Panc1 (cell line): Measurements from ENCODE around the gene UBALD2. TPM values are rescaled to one million over a fixed set of nuclear protein-coding genes. Genes with fewer than 3 reads are reported as not detected.

ENCODE experiments used
- ATAC-seq: fragments of 200-7000 bp; cut with Tn5 transposase; 2 replicates; pipeline ENCODE4 v1.9.1; 2020; ENCODE audit warnings: mild to moderate bottlenecking, moderate library complexity
- BruUV-seq: library from RNA; stranded (reverse); fragments of 400-500 nt; replicated peaks from 2 replicates; lab custom pipeline; 2021; lab: Mats Ljungman, UMichigan
- CTCF ChIA-PET: fragments of 300-600 bp; sonication (Branson Sonifier 250); formaldehyde crosslinking; loops from one replicate; lab custom pipeline; 2022; ENCODE audit warnings: antibody characterized with exemption; lab: Charles Lee
- POLR2A ChIA-PET: fragments of 300-600 bp; sonication (Branson Sonifier 250); formaldehyde crosslinking; loops from one replicate; lab custom pipeline; 2022; ENCODE audit warnings: antibody characterized with exemption; lab: Charles Lee
- DNase-seq: peaks from one replicate; pipeline ENCODE4 v3.0.0-alpha.2; 2010; ENCODE audit warnings: low read depth, low spot score
- H3K27ac ChIP-seq: 2 replicates; pipeline ENCODE4 v1.5.1; 2011; ENCODE audit warnings: mild to moderate bottlenecking, low read length, inconsistent platforms
- H3K27me3 ChIP-seq: fragments of 200-500 bp; sonication (Bioruptor generic); 2 replicates; pipeline ENCODE4 v1.6.0; 2014; ENCODE audit warnings: low read length, inconsistent platforms; ENCODE audit not compliant: control insufficient read depth, insufficient read depth
- H3K36me3 ChIP-seq: fragments of 200-500 bp; sonication (Bioruptor generic); 2 replicates; pipeline ENCODE4 v1.5.1; 2014; ENCODE audit warnings: inconsistent platforms, mild to moderate bottlenecking, low read length, moderate library complexity; ENCODE audit not compliant: control insufficient read depth, insufficient read depth
- H3K4me1 ChIP-seq: 2 replicates; pipeline ENCODE4 v1.5.1; 2011; ENCODE audit warnings: inconsistent platforms, mild to moderate bottlenecking, low read length, moderate library complexity; ENCODE audit not compliant: control insufficient read depth, insufficient read depth
- H3K4me3 ChIP-seq, 2 experiments: 2 replicates each; pipeline ENCODE4 v1.5.1; 2011 to 2012; ENCODE audit warnings: low read depth in 2 of 2, low read length in 2 of 2, mild to moderate bottlenecking in 2 of 2, inconsistent platforms in 1 of 2, moderate library complexity in 1 of 2
- H3K9me3 ChIP-seq: fragments of 200-500 bp; sonication (Bioruptor generic); 2 replicates; pipeline ENCODE4 v1.5.1; 2014; ENCODE audit warnings: low read depth, mild to moderate bottlenecking, inconsistent platforms, low read length, moderate library complexity; ENCODE audit not compliant: control insufficient read depth, insufficient read depth
- POLR2AphosphoS5 ChIP-seq: IDR thresholded peaks from 2 replicates; pipeline ENCODE4 v1.6.1; 2012; ENCODE audit warnings: mild to moderate bottlenecking, low read depth, low read length, moderate library complexity
- REST ChIP-seq, 2 experiments: IDR thresholded peaks; 2 replicates each; pipeline ENCODE4 v1.6.1; 2011 to 2012; ENCODE audit warnings: low read depth in 2 of 2, control low read depth in 1 of 2, low read length in 1 of 2, mild to moderate bottlenecking in 1 of 2, moderate library complexity in 1 of 2; ENCODE audit not compliant: insufficient read depth in 1 of 2
- SIN3A ChIP-seq: IDR thresholded peaks from 2 replicates; pipeline ENCODE4 v1.6.1; 2012; ENCODE audit warnings: low read depth, mild to moderate bottlenecking, low read length, moderate library complexity, borderline replicate concordance; ENCODE audit not compliant: insufficient read depth
- TCF7L2 ChIP-seq: IDR thresholded peaks from 2 replicates; pipeline ENCODE4 v1.6.1; 2011; ENCODE audit warnings: mild to moderate bottlenecking, low read depth, low read length, inconsistent platforms
- in situ Hi-C: cut with HindIII; loops from 2 replicates; pipeline ENCODE4 v1.10.0; 2016; ENCODE audit warnings: low sequenced_read_pairs, low pct_unique_long_range_greater_than_20kb
- intact Hi-C: fragments of 100-400 bp; cut with micrococcal nuclease; formaldehyde crosslinking; loops from one replicate; pipeline ENCODE4 v1.10.0; 2022; ENCODE audit not compliant: unreplicated experiment
- total RNA-seq: library from RNA; stranded (reverse); gene quantifications from one replicate; pipeline ENCODE4 v1.2.1, GENCODE V29; 2021; ENCODE audit not compliant: unreplicated experiment
- TF ChIP-seq, protein P1 (sequence below): fragments of 450-650 bp; IDR thresholded peaks from 2 replicates; pipeline ENCODE4 v1.5.1; 2017; ENCODE audit warnings: mild to moderate bottlenecking

The UBALD2 gene
- total RNA-seq, 1 experiment from 2014 or later = 30.0 TPM

- no peak for DNase-seq
- intact Hi-C loops (no loop called here), in situ Hi-C loops (no loop called here)
- TF ChIP-seq, protein P1, sequence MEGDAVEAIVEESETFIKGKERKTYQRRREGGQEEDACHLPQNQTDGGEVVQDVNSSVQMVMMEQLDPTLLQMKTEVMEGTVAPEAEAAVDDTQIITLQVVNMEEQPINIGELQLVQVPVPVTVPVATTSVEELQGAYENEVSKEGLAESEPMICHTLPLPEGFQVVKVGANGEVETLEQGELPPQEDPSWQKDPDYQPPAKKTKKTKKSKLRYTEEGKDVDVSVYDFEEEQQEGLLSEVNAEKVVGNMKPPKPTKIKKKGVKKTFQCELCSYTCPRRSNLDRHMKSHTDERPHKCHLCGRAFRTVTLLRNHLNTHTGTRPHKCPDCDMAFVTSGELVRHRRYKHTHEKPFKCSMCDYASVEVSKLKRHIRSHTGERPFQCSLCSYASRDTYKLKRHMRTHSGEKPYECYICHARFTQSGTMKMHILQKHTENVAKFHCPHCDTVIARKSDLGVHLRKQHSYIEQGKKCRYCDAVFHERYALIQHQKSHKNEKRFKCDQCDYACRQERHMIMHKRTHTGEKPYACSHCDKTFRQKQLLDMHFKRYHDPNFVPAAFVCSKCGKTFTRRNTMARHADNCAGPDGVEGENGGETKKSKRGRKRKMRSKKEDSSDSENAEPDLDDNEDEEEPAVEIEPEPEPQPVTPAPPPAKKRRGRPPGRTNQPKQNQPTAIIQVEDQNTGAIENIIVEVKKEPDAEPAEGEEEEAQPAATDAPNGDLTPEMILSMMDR = no peak
- no peak for TF ChIP-seq POLR2AphosphoS5
- TF ChIP-seq SIN3A = no peak
- no peak for TF ChIP-seq TCF7L2
- no peak for TF ChIP-seq REST (IDR thresholded peaks at IDR 0.05; ENCODE audit: insufficient read depth in 1 of 2, low read depth in 2 of 2, low read length in 1 of 2)
- no peaks in the 10 kb centered on the region for H3K36me3 ChIP-seq
- ChIA-PET POLR2A (interaction anchor here (0.6 to 1.0 kb wide), 2 partner anchors 18 to 61 kb away, joined by 3 to 5 read pairs; no protein-coding TSS in a partner anchor), CTCF (interaction anchor here (0.7 to 1.2 kb wide), 3 partner anchors 33 to 66 kb away, joined by 6 to 11 read pairs (median 6); no protein-coding TSS in a partner anchor)
- BruUV-seq = no TSS peak
- peak; percentile 44; the same call in 1 of the 2 replicates for ATAC-seq
- H3K4me3 ChIP-seq = no peak overlapping the region
- H3K9me3 ChIP-seq = no peaks in the 10 kb centered on the region
- H3K27me3 ChIP-seq = peaks cover 2% of the 10 kb centered on the region; the same call in 1 of the 2 replicates
- no peak overlapping the region for H3K27ac ChIP-seq
- H3K4me1 ChIP-seq = no peaks in the 10 kb centered on the region; the same call in 1 of the 2 replicates
Measured at GRCh38 chr17:76246080-76247066, 18.8 kb upstream of the UBALD2 start.

DNA sequence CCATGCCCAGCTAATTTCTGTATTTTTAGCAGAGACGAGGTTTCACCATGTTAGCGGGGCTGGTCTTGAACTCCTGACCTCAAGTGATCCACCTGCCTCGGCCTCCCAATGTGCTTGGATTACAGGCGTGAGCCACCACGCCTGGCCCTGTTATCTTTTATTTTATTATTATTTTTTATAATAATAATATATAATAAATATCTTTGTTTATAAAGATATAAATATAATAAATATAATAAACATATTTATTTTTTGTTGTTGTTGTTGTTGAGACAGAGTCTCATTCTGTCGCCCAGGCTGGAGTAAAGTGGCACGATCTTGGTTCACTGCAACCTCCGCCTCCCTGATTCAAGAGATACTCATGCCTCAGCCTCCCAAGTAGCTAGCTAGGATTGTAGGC, 17.8 kb upstream of the UBALD2 start:
- ChIA-PET CTCF (interaction anchor here (1.2 kb wide), 1 partner anchor 32 kb away, joined by 6 read pairs; no protein-coding TSS in a partner anchor), POLR2A (interaction anchor here (0.6 to 1.0 kb wide), 2 partner anchors 17 to 62 kb away, joined by 3 to 5 read pairs; no protein-coding TSS in a partner anchor)
- TF ChIP-seq, protein P1 = no peak
- TF ChIP-seq TCF7L2 (no peak), SIN3A (no peak), REST (IDR thresholded peaks at IDR 0.05; ENCODE audit: insufficient read depth in 1 of 2, low read depth in 2 of 2, low read length in 1 of 2) (no peak), POLR2AphosphoS5 (no peak)

More for the DNA sequence above, 17.8 kb upstream of the UBALD2 start:
- in situ Hi-C loops = no loop called here
- peaks cover 3% of the 10 kb centered on the region for H3K4me1 ChIP-seq
- H3K27ac ChIP-seq = no peak overlapping the region
- DNase-seq (no peak), ATAC-seq (no peak)
- peaks cover 2% of the 10 kb centered on the region; the same call in 1 of the 2 replicates for H3K27me3 ChIP-seq
- no TSS peak for BruUV-seq
- no peaks in the 10 kb centered on the region for H3K9me3 ChIP-seq
- no peak overlapping the region for H3K4me3 ChIP-seq
- intact Hi-C loops = no loop called here
- H3K36me3 ChIP-seq = no peaks in the 10 kb centered on the region
